GM21723 (cell line): Measurements from ENCODE around the gene NPAS3.

ENCODE experiments used
- ATAC-seq: cut with Tn5 transposase; IDR thresholded peaks from one replicate; pipeline ENCODE4 v1.9.1; 2021; ENCODE audit warnings: mild to moderate bottlenecking, moderate library complexity; ENCODE audit not compliant: unreplicated experiment

Gene NPAS3

GRCh38 chr14:33464254-33464962 is 525.7 kb downstream of the NPAS3 start:
- no peak for ATAC-seq

GRCh38 chr14:33465846-33466700 is 527.4 kb downstream of the NPAS3 start:
- no peak for ATAC-seq

GRCh38 chr14:33467971-33468370 is 529.3 kb downstream of the NPAS3 start:
- no peak for ATAC-seq

- ATAC-seq = no peak
These were observed 531.2 kb downstream of the NPAS3 start for GRCh38 chr14:33469898-33470297.

- ATAC-seq = no peak
These were observed 533.1 kb downstream of the NPAS3 start for GRCh38 chr14:33471776-33472175.

GRCh38 chr14:33475623-33476022 is 536.9 kb downstream of the NPAS3 start:
- no peak for ATAC-seq

- no peak for ATAC-seq
These were observed 539.1 kb downstream of the NPAS3 start for GRCh38 chr14:33477797-33478196.

- ATAC-seq = no peak
These were observed 541.6 kb downstream of the NPAS3 start for GRCh38 chr14:33480071-33480886.

GRCh38 chr14:33480887-33481184 is 542.2 kb downstream of the NPAS3 start:
- ATAC-seq = no peak

- ATAC-seq = no peak
These were observed 544.4 kb downstream of the NPAS3 start for GRCh38 chr14:33483110-33483509.

GRCh38 chr14:33483541-33483940 is 544.9 kb downstream of the NPAS3 start:
- no peak for ATAC-seq

GRCh38 chr14:33484264-33484663 is 545.6 kb downstream of the NPAS3 start:
- no peak for ATAC-seq

- ATAC-seq = no peak
These were observed 547.7 kb downstream of the NPAS3 start for GRCh38 chr14:33486332-33486890.

- ATAC-seq = no peak
These were observed 549.9 kb downstream of the NPAS3 start for GRCh38 chr14:33488582-33488981.

- ATAC-seq = no peak
These were observed 551.9 kb downstream of the NPAS3 start for GRCh38 chr14:33490555-33490954.

- ATAC-seq = no peak
These were observed 552.4 kb downstream of the NPAS3 start for GRCh38 chr14:33491112-33491511.

GRCh38 chr14:33492491-33492890 is 553.8 kb downstream of the NPAS3 start:
- ATAC-seq = no peak

GRCh38 chr14:33493266-33493665 is 554.6 kb downstream of the NPAS3 start:
- no peak for ATAC-seq

GRCh38 chr14:33493990-33494389 is 555.3 kb downstream of the NPAS3 start:
- ATAC-seq = no peak

GRCh38 chr14:33499687-33500086 is 561.0 kb downstream of the NPAS3 start:
- no peak for ATAC-seq
